ENCODE data around the gene RAB40AL.
"Not testable (repeated sequence)": the region's sequence is repeated elsewhere in the genome, so short reads cannot be mapped to it uniquely, and the experiment has no call there.

Gene RAB40AL, protein sequence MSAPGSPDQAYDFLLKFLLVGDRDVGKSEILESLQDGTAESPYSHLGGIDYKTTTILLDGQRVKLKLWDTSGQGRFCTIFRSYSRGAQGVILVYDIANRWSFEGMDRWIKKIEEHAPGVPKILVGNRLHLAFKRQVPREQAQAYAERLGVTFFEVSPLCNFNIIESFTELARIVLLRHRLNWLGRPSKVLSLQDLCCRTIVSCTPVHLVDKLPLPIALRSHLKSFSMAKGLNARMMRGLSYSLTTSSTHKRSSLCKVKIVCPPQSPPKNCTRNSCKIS

DNA sequence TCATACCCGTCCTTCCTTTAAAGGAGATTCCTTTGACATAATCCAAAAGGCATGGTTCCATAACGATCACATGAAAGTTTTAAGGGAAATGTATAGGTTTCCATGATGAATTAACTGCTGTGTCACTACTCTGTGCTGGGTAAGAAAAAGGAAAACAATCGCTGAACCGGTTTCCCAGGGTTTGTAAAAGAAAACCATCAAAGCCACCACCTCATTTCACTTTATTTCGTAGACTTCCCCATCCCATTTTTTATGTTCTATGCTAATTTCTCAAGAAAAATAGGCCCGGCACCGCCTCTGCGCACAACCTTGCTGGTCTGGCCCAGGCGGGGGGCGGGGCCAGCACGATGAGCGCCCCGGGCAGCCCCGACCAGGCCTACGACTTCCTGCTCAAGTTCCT lies at the start of gene RAB40AL:
Gene RAB40AL (plus strand): TSS at position 301 of the 400 bp plus-strand sequence. CDS start 47 bp downstream, at position 348.
- TF ChIP-seq EGR1 (IDR thresholded peaks at IDR 0.05); EP300 (IDR thresholded peaks at IDR 0.05; ENCODE audit: borderline replicate concordance); CREB1 (IDR thresholded peaks at IDR 0.05; ENCODE audit: low read depth): not testable (repeated sequence)

DNA sequence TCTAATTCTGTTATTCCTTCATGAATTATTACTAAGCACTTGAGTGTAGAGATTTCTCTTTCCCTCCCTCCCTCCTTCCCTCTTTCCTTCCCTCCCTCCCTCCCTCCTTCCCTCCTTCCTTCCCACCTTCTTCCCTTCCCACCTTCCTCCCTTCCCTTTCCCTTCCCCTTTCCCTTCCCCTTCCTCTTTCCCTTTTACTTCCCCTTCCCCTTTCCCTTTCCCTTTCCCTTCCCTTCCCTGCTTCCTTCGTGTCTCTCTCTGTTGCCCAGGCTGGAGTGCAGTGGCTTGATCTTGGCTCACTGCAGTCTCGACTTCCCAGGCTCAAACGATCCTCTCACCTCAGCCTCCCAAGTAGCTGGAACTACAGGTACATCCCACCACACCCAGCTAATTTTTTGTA lies 49.4 kb upstream of the RAB40AL start:
- TF ChIP-seq RAD21 (IDR thresholded peaks at IDR 0.05; ENCODE audit: low read depth) (no peak), YY1 (IDR thresholded peaks at IDR 0.05; ENCODE audit: low read depth) (no peak), NFIC (IDR thresholded peaks at IDR 0.05) (no peak)

DNA sequence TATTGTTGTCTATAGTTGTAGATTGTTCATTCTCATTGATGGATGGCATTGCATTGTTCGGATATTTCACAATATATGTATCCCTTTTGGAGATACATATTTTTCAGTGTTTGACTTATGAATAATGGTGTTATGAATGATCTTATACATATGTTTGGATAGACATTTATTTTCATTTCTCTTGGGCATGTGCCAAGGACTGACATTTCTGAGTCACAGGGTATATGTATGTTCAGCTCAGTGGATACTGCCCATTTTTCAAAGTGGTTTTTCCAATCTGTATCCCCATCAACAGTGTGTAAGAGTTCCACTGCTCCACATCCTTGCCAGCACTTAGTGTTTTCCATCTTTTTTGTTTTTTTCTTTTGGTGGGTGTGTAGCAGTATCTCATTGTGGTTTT lies 45.0 kb upstream of the RAB40AL start:
- TF ChIP-seq FOXM1 (IDR thresholded peaks at IDR 0.05; ENCODE audit: borderline replicate concordance, low read depth) (no peak), ZBTB7A (IDR thresholded peaks at IDR 0.05; ENCODE audit: low read depth) (no peak), TCF12 (IDR thresholded peaks at IDR 0.05; ENCODE audit: low read depth) (no peak)
- TF ChIP-seq, protein P1, sequence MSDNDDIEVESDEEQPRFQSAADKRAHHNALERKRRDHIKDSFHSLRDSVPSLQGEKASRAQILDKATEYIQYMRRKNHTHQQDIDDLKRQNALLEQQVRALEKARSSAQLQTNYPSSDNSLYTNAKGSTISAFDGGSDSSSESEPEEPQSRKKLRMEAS (IDR thresholded peaks at IDR 0.05): no peak

DNA sequence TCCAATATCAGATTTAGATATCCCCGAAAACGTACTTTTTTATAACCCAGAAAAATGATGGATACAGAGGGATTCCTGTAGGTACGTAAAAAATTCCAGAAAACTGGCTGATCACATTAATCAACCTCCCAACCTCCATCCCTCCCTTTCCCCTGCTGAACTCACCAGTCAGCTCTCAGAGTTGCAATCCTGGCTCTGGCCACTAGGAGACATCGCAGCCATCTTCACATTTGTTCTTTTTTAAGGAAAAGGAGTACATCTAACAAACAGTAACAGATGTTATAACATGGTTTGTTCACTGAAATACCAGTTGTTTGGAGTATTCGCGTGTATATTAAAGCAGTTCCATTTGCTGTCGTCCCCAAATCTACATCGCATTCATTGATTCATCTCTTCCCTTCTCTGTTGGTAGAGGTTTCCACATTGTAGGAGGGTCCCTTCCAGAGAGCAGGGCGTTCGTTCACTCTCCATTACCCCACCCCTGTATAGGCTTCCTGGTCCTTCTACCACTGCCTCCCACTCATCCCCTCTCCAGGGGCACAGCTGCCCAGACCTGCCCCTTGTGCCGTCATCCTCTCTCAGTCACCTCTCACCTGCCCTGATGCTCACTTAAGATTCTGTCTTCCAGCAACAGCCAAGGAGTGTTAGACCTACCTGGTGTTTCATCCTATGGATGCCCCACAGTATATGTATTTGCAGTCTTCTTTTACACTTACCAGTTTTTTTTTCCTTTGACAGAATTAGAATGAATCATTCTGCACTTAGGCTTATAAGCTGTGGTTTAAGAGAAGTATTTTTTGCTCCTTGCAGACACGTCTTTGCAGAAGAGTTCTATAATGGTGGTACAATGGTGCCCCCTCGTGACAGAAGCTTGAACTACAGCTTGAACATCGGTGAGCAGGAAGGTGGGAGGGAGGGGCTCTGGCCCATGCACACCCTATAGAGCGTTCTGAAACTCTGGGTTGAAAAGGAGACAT lies 36.8 kb upstream of the RAB40AL start:
- TF ChIP-seq TEAD4 (IDR thresholded peaks at IDR 0.05) (no peak), RAD21 (IDR thresholded peaks at IDR 0.05; ENCODE audit: low read depth) (peak; percentile 41)
- TF ChIP-seq, protein P1 (IDR thresholded peaks at IDR 0.05): no peak

DNA sequence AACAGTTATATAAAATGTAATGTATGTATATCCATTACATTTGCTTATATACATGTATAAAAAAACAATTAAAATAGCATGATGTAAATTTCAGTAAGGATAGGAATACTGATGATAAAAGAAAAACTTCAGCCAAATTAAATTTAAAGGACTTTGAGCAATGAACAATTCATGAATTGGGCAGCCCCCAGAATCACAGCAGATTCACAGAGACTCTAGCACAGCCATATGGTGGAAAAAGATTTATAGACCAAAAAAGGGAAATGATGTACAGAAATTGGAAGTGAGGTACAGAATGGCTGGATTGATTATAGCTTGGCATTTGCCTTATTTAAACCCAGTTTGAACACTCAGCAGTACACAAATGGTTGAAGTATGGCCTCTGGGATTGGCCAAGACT lies 34.7 kb upstream of the RAB40AL start:
- no peak for TF ChIP-seq EP300 (IDR thresholded peaks at IDR 0.05; ENCODE audit: borderline replicate concordance)
- TF ChIP-seq TCF12 (IDR thresholded peaks at IDR 0.05; ENCODE audit: low read depth): no peak
- TF ChIP-seq, protein P2, sequence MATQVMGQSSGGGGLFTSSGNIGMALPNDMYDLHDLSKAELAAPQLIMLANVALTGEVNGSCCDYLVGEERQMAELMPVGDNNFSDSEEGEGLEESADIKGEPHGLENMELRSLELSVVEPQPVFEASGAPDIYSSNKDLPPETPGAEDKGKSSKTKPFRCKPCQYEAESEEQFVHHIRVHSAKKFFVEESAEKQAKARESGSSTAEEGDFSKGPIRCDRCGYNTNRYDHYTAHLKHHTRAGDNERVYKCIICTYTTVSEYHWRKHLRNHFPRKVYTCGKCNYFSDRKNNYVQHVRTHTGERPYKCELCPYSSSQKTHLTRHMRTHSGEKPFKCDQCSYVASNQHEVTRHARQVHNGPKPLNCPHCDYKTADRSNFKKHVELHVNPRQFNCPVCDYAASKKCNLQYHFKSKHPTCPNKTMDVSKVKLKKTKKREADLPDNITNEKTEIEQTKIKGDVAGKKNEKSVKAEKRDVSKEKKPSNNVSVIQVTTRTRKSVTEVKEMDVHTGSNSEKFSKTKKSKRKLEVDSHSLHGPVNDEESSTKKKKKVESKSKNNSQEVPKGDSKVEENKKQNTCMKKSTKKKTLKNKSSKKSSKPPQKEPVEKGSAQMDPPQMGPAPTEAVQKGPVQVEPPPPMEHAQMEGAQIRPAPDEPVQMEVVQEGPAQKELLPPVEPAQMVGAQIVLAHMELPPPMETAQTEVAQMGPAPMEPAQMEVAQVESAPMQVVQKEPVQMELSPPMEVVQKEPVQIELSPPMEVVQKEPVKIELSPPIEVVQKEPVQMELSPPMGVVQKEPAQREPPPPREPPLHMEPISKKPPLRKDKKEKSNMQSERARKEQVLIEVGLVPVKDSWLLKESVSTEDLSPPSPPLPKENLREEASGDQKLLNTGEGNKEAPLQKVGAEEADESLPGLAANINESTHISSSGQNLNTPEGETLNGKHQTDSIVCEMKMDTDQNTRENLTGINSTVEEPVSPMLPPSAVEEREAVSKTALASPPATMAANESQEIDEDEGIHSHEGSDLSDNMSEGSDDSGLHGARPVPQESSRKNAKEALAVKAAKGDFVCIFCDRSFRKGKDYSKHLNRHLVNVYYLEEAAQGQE (IDR thresholded peaks at IDR 0.05; ENCODE audit: low read depth): no peak
- TF ChIP-seq FOXM1 (IDR thresholded peaks at IDR 0.05; ENCODE audit: borderline replicate concordance, low read depth): no peak
- TF ChIP-seq TEAD4 (IDR thresholded peaks at IDR 0.05): no peak
- TF ChIP-seq, protein P1 (IDR thresholded peaks at IDR 0.05): no peak
- no peak for TF ChIP-seq CEBPB (IDR thresholded peaks at IDR 0.05)
- TF ChIP-seq, protein P3, sequence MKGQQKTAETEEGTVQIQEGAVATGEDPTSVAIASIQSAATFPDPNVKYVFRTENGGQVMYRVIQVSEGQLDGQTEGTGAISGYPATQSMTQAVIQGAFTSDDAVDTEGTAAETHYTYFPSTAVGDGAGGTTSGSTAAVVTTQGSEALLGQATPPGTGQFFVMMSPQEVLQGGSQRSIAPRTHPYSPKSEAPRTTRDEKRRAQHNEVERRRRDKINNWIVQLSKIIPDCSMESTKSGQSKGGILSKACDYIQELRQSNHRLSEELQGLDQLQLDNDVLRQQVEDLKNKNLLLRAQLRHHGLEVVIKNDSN (IDR thresholded peaks at IDR 0.05): no peak
- no peak for TF ChIP-seq YY1 (IDR thresholded peaks at IDR 0.05; ENCODE audit: low read depth)
- TF ChIP-seq CREB1 (IDR thresholded peaks at IDR 0.05; ENCODE audit: low read depth): no peak
- TF ChIP-seq RAD21 (IDR thresholded peaks at IDR 0.05; ENCODE audit: low read depth): no peak
- no peak for TF ChIP-seq TAF1 (IDR thresholded peaks at IDR 0.05; ENCODE audit: low read depth)
- no peak for TF ChIP-seq NFIC (IDR thresholded peaks at IDR 0.05)
- no peak for TF ChIP-seq ZBTB7A (IDR thresholded peaks at IDR 0.05; ENCODE audit: low read depth)
- no peak for TF ChIP-seq EGR1 (IDR thresholded peaks at IDR 0.05)

DNA sequence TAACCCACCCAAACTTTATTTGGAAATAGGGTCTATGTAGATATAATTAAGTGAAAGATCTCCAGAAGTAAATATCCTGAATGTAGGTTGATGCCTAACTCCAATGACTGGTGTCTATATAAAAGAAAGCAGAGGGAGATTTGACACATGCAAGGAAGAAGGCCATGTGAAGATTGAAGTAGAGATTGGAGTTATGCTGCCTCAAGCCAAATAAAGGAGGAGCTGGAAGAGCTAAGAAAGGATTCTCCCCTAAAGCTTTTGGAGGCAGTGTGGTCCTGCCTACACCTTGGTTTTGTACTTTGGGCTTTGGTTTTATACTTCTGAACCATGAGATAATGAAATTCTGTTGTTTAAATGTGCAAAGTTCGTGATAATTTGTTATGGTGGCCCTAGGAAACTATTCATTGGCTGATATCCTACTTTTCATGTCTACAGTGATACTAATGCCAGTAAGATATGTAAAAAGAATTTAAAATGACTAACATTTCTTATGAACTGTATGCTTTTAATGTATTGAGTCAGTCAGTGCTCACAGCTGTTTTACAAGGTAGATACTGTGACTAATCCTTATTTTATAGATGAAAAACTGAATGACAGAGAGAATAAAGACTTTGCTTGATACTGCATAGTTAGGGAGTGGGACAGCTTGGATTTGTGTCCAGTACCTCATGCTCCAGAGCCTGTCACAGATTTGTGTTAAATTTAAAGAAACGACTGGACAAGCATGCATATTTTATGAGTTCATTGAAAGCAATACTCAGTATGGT lies 5.9 kb upstream of the RAB40AL start:
- TF ChIP-seq TCF12 (IDR thresholded peaks at IDR 0.05; ENCODE audit: low read depth) (no peak), NFIC (IDR thresholded peaks at IDR 0.05) (no peak), EP300 (IDR thresholded peaks at IDR 0.05; ENCODE audit: borderline replicate concordance) (no peak), CREB1 (IDR thresholded peaks at IDR 0.05; ENCODE audit: low read depth) (no peak), RAD21 (IDR thresholded peaks at IDR 0.05; ENCODE audit: low read depth) (no peak), CEBPB (IDR thresholded peaks at IDR 0.05) (no peak), TEAD4 (IDR thresholded peaks at IDR 0.05) (no peak), TAF1 (IDR thresholded peaks at IDR 0.05; ENCODE audit: low read depth) (no peak)
- TF ChIP-seq, protein P2 (IDR thresholded peaks at IDR 0.05; ENCODE audit: low read depth): no peak
